ENCODE results near the gene IL1F10. TPM values are rescaled to one million over a fixed set of nuclear protein-coding genes. Genes with fewer than 3 reads are reported as not detected.

The IL1F10 gene
- total RNA-seq, 1 donor from 2014 or later: not detected

DNA sequence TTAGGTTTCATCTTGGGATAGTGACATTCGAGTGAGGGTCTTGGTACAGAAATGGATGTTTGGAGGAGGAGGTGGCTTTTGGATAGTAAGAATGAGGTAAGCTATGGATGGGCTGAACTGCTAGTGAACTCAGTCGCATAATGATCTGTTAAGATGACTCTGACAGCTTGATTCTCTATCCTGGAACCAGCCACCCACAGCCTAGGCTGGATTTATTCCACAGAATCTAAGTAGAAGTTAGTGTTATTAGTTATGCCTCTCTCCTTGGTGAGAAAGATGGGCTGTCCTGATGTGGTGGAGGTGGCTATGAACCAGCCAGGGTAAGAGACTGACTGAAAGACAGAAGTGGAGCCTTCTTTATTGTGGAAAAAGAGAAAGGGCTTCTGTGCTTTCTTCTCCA, 40.1 kb upstream of the IL1F10 start:
- H3K9me3 Mint-ChIP-seq: no peaks in the 10 kb centered on the region
- no peaks in the 10 kb centered on the region for H3K4me1 Mint-ChIP-seq (ENCODE audit: unreplicated experiment)
- peaks cover 83% of the 10 kb centered on the region for H3K27me3 Mint-ChIP-seq
- DNase-seq (ENCODE audit: extremely low spot score, unreplicated experiment): no peak
- H3K27ac Mint-ChIP-seq: no peak overlapping the region
- H3K4me3 Mint-ChIP-seq: no peak overlapping the region
- H3K36me3 Mint-ChIP-seq: no peaks in the 10 kb centered on the region
- TF ChIP-seq, protein P1, sequence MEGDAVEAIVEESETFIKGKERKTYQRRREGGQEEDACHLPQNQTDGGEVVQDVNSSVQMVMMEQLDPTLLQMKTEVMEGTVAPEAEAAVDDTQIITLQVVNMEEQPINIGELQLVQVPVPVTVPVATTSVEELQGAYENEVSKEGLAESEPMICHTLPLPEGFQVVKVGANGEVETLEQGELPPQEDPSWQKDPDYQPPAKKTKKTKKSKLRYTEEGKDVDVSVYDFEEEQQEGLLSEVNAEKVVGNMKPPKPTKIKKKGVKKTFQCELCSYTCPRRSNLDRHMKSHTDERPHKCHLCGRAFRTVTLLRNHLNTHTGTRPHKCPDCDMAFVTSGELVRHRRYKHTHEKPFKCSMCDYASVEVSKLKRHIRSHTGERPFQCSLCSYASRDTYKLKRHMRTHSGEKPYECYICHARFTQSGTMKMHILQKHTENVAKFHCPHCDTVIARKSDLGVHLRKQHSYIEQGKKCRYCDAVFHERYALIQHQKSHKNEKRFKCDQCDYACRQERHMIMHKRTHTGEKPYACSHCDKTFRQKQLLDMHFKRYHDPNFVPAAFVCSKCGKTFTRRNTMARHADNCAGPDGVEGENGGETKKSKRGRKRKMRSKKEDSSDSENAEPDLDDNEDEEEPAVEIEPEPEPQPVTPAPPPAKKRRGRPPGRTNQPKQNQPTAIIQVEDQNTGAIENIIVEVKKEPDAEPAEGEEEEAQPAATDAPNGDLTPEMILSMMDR (conservative IDR thresholded peaks at IDR 0.05): no peak

- Mint-ChIP-seq H3K27ac (no peak overlapping the region), H3K36me3 (no peaks in the 10 kb centered on the region), H3K4me3 (no peak overlapping the region), H3K27me3 (peaks cover 81% of the 10 kb centered on the region), H3K4me1 (ENCODE audit: unreplicated experiment) (no peaks in the 10 kb centered on the region), H3K9me3 (no peaks in the 10 kb centered on the region)
- DNase-seq (ENCODE audit: extremely low spot score, unreplicated experiment): no peak
- TF ChIP-seq, protein P1 (conservative IDR thresholded peaks at IDR 0.05): no peak
Observed at GRCh38 chr2:113028112-113028511, 39.7 kb upstream of the IL1F10 start.

- Mint-ChIP-seq H3K36me3 (no peaks in the 10 kb centered on the region), H3K4me1 (ENCODE audit: unreplicated experiment) (no peaks in the 10 kb centered on the region), H3K9me3 (no peaks in the 10 kb centered on the region), H3K4me3 (no peak overlapping the region), H3K27me3 (peaks cover 46% of the 10 kb centered on the region), H3K27ac (no peak overlapping the region)
- TF ChIP-seq, protein P1 (conservative IDR thresholded peaks at IDR 0.05): no peak
- no peak for DNase-seq (ENCODE audit: extremely low spot score, unreplicated experiment)
Observed at GRCh38 chr2:113032737-113033136, 35.0 kb upstream of the IL1F10 start.

GRCh38 chr2:113034016-113034415, 33.8 kb upstream of the IL1F10 start:
- H3K27me3 Mint-ChIP-seq: peaks cover 37% of the 10 kb centered on the region
- H3K9me3 Mint-ChIP-seq: no peaks in the 10 kb centered on the region
- TF ChIP-seq, protein P1 (conservative IDR thresholded peaks at IDR 0.05): no peak

DNA sequence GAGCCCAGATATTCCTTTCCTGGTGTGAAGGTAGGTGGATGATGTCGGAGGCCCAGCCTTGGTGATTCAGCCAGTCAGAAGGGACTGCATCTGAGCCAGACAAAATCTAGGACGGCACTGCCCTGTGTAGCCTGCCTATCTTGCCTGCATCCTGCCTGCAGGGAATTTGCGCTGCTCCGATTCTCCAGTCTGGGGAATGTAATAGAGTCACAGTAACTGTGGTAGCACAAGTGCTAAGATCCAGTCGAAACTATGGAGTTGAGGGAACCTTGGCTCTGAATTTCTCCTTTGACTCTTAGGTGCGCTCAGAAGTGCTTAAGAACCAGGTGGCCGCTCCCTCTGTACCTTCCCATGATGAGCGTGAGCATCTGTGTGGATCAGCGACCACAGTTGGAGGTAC, 31.0 kb upstream of the IL1F10 start:
- no peak for DNase-seq (ENCODE audit: extremely low spot score, unreplicated experiment)
- TF ChIP-seq, protein P1 (conservative IDR thresholded peaks at IDR 0.05): no peak
- H3K9me3 Mint-ChIP-seq: no peaks in the 10 kb centered on the region
- no peaks in the 10 kb centered on the region for H3K4me1 Mint-ChIP-seq (ENCODE audit: unreplicated experiment)
- H3K27ac Mint-ChIP-seq: no peak overlapping the region
- peaks cover 25% of the 10 kb centered on the region for H3K27me3 Mint-ChIP-seq
- no peaks in the 10 kb centered on the region for H3K36me3 Mint-ChIP-seq
- no peak overlapping the region for H3K4me3 Mint-ChIP-seq

More at GRCh38 chr2:113034016-113034415, 33.8 kb upstream of the IL1F10 start:
- Mint-ChIP-seq H3K4me3 (no peak overlapping the region), H3K4me1 (ENCODE audit: unreplicated experiment) (no peaks in the 10 kb centered on the region), H3K27ac (no peak overlapping the region), H3K36me3 (no peaks in the 10 kb centered on the region)
- no peak for DNase-seq (ENCODE audit: extremely low spot score, unreplicated experiment)

DNA sequence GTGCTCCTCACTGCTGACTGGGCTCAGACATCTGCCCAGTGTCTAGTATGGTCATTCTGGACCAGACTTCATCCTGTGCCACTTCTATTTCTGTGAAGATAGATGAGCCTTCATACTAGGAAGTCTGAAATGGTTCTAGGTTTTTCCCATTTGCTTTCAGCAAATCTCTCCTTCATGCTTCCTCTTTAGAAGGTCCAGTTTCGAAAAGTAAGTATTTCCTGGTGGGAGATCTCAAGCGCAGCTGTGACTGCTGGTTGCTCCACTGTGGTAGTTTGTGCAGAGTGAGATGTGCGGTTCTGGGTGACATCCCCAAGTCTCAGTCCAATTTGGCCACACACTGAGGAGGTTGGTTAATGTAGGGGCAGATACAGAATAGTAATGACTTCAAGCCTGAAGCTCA, 29.5 kb upstream of the IL1F10 start:
- Mint-ChIP-seq H3K4me3 (no peak overlapping the region), H3K4me1 (ENCODE audit: unreplicated experiment) (no peaks in the 10 kb centered on the region), H3K9me3 (no peaks in the 10 kb centered on the region), H3K27ac (no peak overlapping the region), H3K36me3 (no peaks in the 10 kb centered on the region), H3K27me3 (peaks cover 24% of the 10 kb centered on the region)
- TF ChIP-seq, protein P1 (conservative IDR thresholded peaks at IDR 0.05): no peak
- DNase-seq (ENCODE audit: extremely low spot score, unreplicated experiment): no peak
